Gastroesophageal sphincter (tissue), 3 donors: ENCODE data around the gene PANK1.

Experiments used
- CTCF ChIP-seq, 4 experiments: fragments of 200-600 bp in 2 of 4; fragments of 450-650 bp in 2 of 4; sonication (generic) in 1 of 4; IDR thresholded peaks; one replicate each; pipeline ENCODE4 v1.5.1; 2017 to 2019; ENCODE audit warnings: antibody characterized with exemption in 4 of 4, mild to moderate bottlenecking in 2 of 4, moderate library complexity in 2 of 4
- EP300 ChIP-seq: sonication (generic); formaldehyde crosslinking; IDR thresholded peaks from one replicate; pipeline ENCODE4 v1.6.1; 2017; ENCODE audit warnings: antibody characterized with exemption, mild to moderate bottlenecking
- POLR2A ChIP-seq, 2 donors: fragments of 450-650 bp; IDR thresholded peaks; one replicate each; pipeline ENCODE4 v1.6.1; 2017; ENCODE audit warnings: antibody characterized with exemption in 2 of 2, mild to moderate bottlenecking in 2 of 2, moderate library complexity in 1 of 2
- POLR2AphosphoS5 ChIP-seq: sonication (generic); formaldehyde crosslinking; IDR thresholded peaks from one replicate; pipeline ENCODE4 v1.6.1; 2017; ENCODE audit warnings: antibody characterized with exemption

- TF ChIP-seq POLR2AphosphoS5: no peak
- no peak for TF ChIP-seq CTCF (IDR thresholded peaks at IDR 0.05)
- no peak for TF ChIP-seq POLR2A (IDR thresholded peaks at IDR 0.05)
- no peak for TF ChIP-seq EP300
Observed at GRCh38 chr10:89646889-89647657, 2.0 kb upstream of the PANK1 start.
